Testis (tissue), 3 donors: Measurements from ENCODE around the gene KDM3B. TPM values are rescaled to one million over a fixed set of nuclear protein-coding genes. Genes with fewer than 3 reads are reported as not detected.

ENCODE experiments used
- DNase-seq: peaks from one replicate; pipeline ENCODE4 v3.0.0-alpha.2; 2019
- H3K27ac ChIP-seq, 2 donors: fragments of 200-600 bp; sonication (generic); one replicate each; pipeline ENCODE4 v1.5.1; 2019
- H3K27me3 ChIP-seq: fragments of 200-600 bp; sonication (generic); one replicate; pipeline ENCODE4 v1.5.1; 2019
- H3K36me3 ChIP-seq: fragments of 200-600 bp; sonication (generic); one replicate; pipeline ENCODE4 v1.5.1; 2017; ENCODE audit warnings: low read depth; ENCODE audit errors: missing control alignments
- H3K4me1 ChIP-seq: fragments of 200-600 bp; sonication (generic); one replicate; pipeline ENCODE4 v1.5.1; 2019
- H3K4me3 ChIP-seq, 2 donors: fragments of 200-600 bp; sonication (generic); one replicate each; pipeline ENCODE4 v1.5.1; 2017 to 2019
- H3K9me3 ChIP-seq: fragments of 200-600 bp; sonication (generic); one replicate; pipeline ENCODE4 v1.5.1; 2017
- CTCF ChIP-seq, 3 experiments: fragments of 450-650 bp in 2 of 3; fragments of 200-600 bp in 1 of 3; sonication (generic) in 1 of 3; IDR thresholded peaks; one replicate each; pipeline ENCODE4 v1.5.1; 2016 to 2019; ENCODE audit warnings: antibody characterized with exemption in 3 of 3, mild to moderate bottlenecking in 2 of 3, moderate library complexity in 1 of 3
- POLR2A ChIP-seq: fragments of 450-650 bp; IDR thresholded peaks from one replicate; pipeline ENCODE4 v1.6.1; 2017; ENCODE audit warnings: antibody characterized with exemption, mild to moderate bottlenecking, moderate library complexity
- WGBS, 2 donors: methylation state at CpG; one replicate each; pipeline ENCODE4 v1.1.5; 2018; 5-methylcytosine and 5-hydroxymethylcytosine counted together
- intact Hi-C: fragments of 100-400 bp; cut with DNase I; formaldehyde crosslinking; loops from one replicate; pipeline ENCODE4 v1.15.1; 2023; ENCODE audit warnings: low total_unique reads
- polyA plus RNA-seq: library from polyadenylated mRNA; stranded (reverse); fragments of 350-450 nt; fragmentation: Illumina TruSeq; extraction: RNeasy Lipid Tissue Mini Kit (QIAGEN cat#74804); gene quantifications from one replicate; pipeline ENCODE4 v1.2.3, GENCODE V29; 2014; ENCODE audit warnings: low read depth, low replicate concordance; ENCODE audit not compliant: insufficient read depth
- total RNA-seq, 2 donors: library from RNA; depleted of rRNA; stranded (reverse); fragments of >200 nt; gene quantifications; one replicate each; pipeline ENCODE4 v1.2.3, GENCODE V29; 2016

KDM3B gene
- total and polyA plus RNA-seq, 3 donors from 2014 or later, result 61.8 to 85.3 (median 81.1) TPM

- Histone ChIP-seq H3K4me1 (peaks cover 14% of the 10 kb centered on the region), H3K27me3 (no peaks in the 10 kb centered on the region), H3K27ac (peak overlapping the region; percentile 97 to 99), H3K4me3 (peak overlapping the region; percentile 93 to 98), H3K36me3 (no peaks in the 10 kb centered on the region), H3K9me3 (no peaks in the 10 kb centered on the region)
- intact Hi-C loops, result no loop called here
- 12% methylated on average over 13 of the region's 13 CpGs for WGBS, 2 donors
- TF ChIP-seq CTCF (IDR thresholded peaks at IDR 0.05) (no peak), POLR2A (no peak)
- peak; percentile 92 for DNase-seq
These were observed 15.4 kb upstream of the KDM3B start for GRCh38 chr5:138336952-138337684.

- intact Hi-C loops, result no loop called here
- TF ChIP-seq POLR2A (peak; percentile 64), CTCF (IDR thresholded peaks at IDR 0.05) (peak in 2 of 3 experiments; percentile 22 to 56)
- H3K4me1 ChIP-seq, result peaks cover 14% of the 10 kb centered on the region
- no peaks in the 10 kb centered on the region for H3K9me3 ChIP-seq
- no peaks in the 10 kb centered on the region for H3K36me3 ChIP-seq
- H3K27me3 ChIP-seq, result no peaks in the 10 kb centered on the region
- H3K27ac ChIP-seq, result peak within 1 kb of the TSS; percentile 97 to 99
- DNase-seq, result peak; percentile 89
- H3K4me3 ChIP-seq, result peak within 1 kb of the TSS; percentile 93 to 98
- WGBS, 2 donors, result 1% methylated on average over 20 to 38 of the region's 56 CpGs
These were observed 14.6 kb upstream of the KDM3B start, which contains the start of gene FAM53C for GRCh38 chr5:138337685-138338410. TSS of gene FAM53C (plus strand) at chr5:138338266. CDS start at chr5:138341336, 3,070 bp downstream.

- no peak for DNase-seq
- H3K4me3 ChIP-seq, result peak overlapping the region; percentile 93 to 98
- no peaks in the 10 kb centered on the region for H3K36me3 ChIP-seq
- WGBS, 2 donors, result 0% methylated on average over 1 to 19 of the region's 22 CpGs
- H3K27me3 ChIP-seq, result no peaks in the 10 kb centered on the region
- no peaks in the 10 kb centered on the region for H3K9me3 ChIP-seq
- TF ChIP-seq POLR2A (no peak), CTCF (IDR thresholded peaks at IDR 0.05) (no peak)
- peak overlapping the region; percentile 97 to 99 for H3K27ac ChIP-seq
- H3K4me1 ChIP-seq, result peaks cover 14% of the 10 kb centered on the region
- intact Hi-C loops, result no loop called here
These were observed 13.9 kb upstream of the KDM3B start for GRCh38 chr5:138338411-138339090.

GRCh38 chr5:138339091-138339456, 13.4 kb upstream of the KDM3B start:
- DNase-seq, result peak; percentile 45
- peak overlapping the region; percentile 97 to 99 for H3K27ac ChIP-seq
- no peaks in the 10 kb centered on the region for H3K36me3 ChIP-seq
- H3K9me3 ChIP-seq, result no peaks in the 10 kb centered on the region
- no peaks in the 10 kb centered on the region for H3K27me3 ChIP-seq
- H3K4me3 ChIP-seq, result peak overlapping the region; percentile 93 to 98
- TF ChIP-seq CTCF (IDR thresholded peaks at IDR 0.05), result no peak
- no peak for TF ChIP-seq POLR2A
- WGBS, 2 donors, result 1% methylated on average over 7 of the region's 7 CpGs
- H3K4me1 ChIP-seq, result peaks cover 14% of the 10 kb centered on the region
- intact Hi-C loops, result no loop called here
